ENCODE results near the gene SCN1A. TPM values are rescaled to one million over a fixed set of nuclear protein-coding genes. Genes with fewer than 3 reads are reported as not detected.

Gene SCN1A
- polyA plus RNA-seq, 3 donors: not detected

GRCh38 chr2:165970663-165971062, 157.2 kb downstream of the SCN1A start:
- Mint-ChIP-seq H3K27me3 (ENCODE audit: low read depth in 3 of 3) (peaks cover 0 to 2% (median 1%) of the 10 kb centered on the region in 3 donors), H3K9me3 (peaks cover 2 to 15% (median 7%) of the 10 kb centered on the region in 7 donors)
- H3K4me1 ChIP-seq (ENCODE audit: control insufficient read depth in 1 of 2, insufficient read depth in 2 of 2, low read length in 2 of 2): no peaks in the 10 kb centered on the region

GRCh38 chr2:165969227-165969626, 158.6 kb downstream of the SCN1A start:
- TF ChIP-seq CTCF (IDR thresholded peaks at IDR 0.05): no peak
- H3K36me3 Mint-ChIP-seq: no peaks in the 10 kb centered on the region
- H3K36me3 ChIP-seq (replicated peaks in 1 of 2; ENCODE audit: control insufficient read depth in 1 of 2, insufficient read depth in 2 of 2, low read length in 2 of 2): no peaks in the 10 kb centered on the region
- no peak overlapping the region for H3K9ac ChIP-seq (ENCODE audit: insufficient read depth, low read length, poor library complexity, severe bottlenecking)
- H3K27ac ChIP-seq (ENCODE audit: low read depth in 1 of 2, low read length in 2 of 2): no peak overlapping the region
- no peak overlapping the region for H3K4me3 Mint-ChIP-seq
- no peaks in the 10 kb centered on the region for H3K27me3 ChIP-seq (ENCODE audit: control insufficient read depth in 2 of 2, insufficient read depth in 2 of 2, low read length in 2 of 2)
- no peaks in the 10 kb centered on the region for H3K4me1 ChIP-seq (ENCODE audit: control insufficient read depth in 1 of 2, insufficient read depth in 2 of 2, low read length in 2 of 2)
- peaks cover 0 to 11% of the 10 kb centered on the region in 2 donors for H3K9me3 ChIP-seq (replicated peaks in 1 of 2; ENCODE audit: control insufficient read depth in 1 of 2, insufficient read depth in 1 of 2, low read length in 2 of 2)
- no peak overlapping the region for H3K4me3 ChIP-seq (replicated peaks in 1 of 3; ENCODE audit: low read depth in 2 of 3, low read length in 3 of 3)
- intact Hi-C loops (cut with micrococcal nuclease): no loop called here
- H3K4me2 ChIP-seq (replicated peaks; ENCODE audit: extremely low read depth, low read length, poor library complexity, severe bottlenecking): no peak overlapping the region
- H4K20me1 ChIP-seq (ENCODE audit: insufficient read depth, low read length): no peaks in the 10 kb centered on the region
- H3K27ac Mint-ChIP-seq: no peak overlapping the region
- no CpG with 5 or more reads among the region's 2 CpGs for WGBS (ENCODE audit: insufficient coverage)
- H3K27me3 Mint-ChIP-seq (ENCODE audit: low read depth in 3 of 3): peaks cover 0 to 2% (median 1%) of the 10 kb centered on the region in 3 donors
- peaks cover 0 to 15% (median 7%) of the 10 kb centered on the region in 7 donors for H3K9me3 Mint-ChIP-seq
- no peaks in the 10 kb centered on the region for H3K79me2 ChIP-seq (ENCODE audit: insufficient read depth, low read length)
- no peak overlapping the region for H2AFZ ChIP-seq (ENCODE audit: insufficient read depth, low read depth, low read length, poor library complexity, severe bottlenecking)
- no peak for DNase-seq
- no peaks in the 10 kb centered on the region for H3K4me1 Mint-ChIP-seq

More at GRCh38 chr2:165970663-165971062, 157.2 kb downstream of the SCN1A start:
- Mint-ChIP-seq H3K4me3 (no peak overlapping the region), H3K4me1 (no peaks in the 10 kb centered on the region), H3K36me3 (no peaks in the 10 kb centered on the region), H3K27ac (no peak overlapping the region)
- Histone ChIP-seq H3K27me3 (ENCODE audit: control insufficient read depth in 2 of 2, insufficient read depth in 2 of 2, low read length in 2 of 2) (no peaks in the 10 kb centered on the region), H2AFZ (ENCODE audit: insufficient read depth, low read depth, low read length, poor library complexity, severe bottlenecking) (no peak overlapping the region), H3K27ac (ENCODE audit: low read depth in 1 of 2, low read length in 2 of 2) (no peak overlapping the region), H3K36me3 (replicated peaks in 1 of 2; ENCODE audit: control insufficient read depth in 1 of 2, insufficient read depth in 2 of 2, low read length in 2 of 2) (no peaks in the 10 kb centered on the region), H3K4me3 (replicated peaks in 1 of 3; ENCODE audit: low read depth in 2 of 3, low read length in 3 of 3) (no peak overlapping the region), H3K9ac (ENCODE audit: insufficient read depth, low read length, poor library complexity, severe bottlenecking) (no peak overlapping the region), H3K9me3 (replicated peaks in 1 of 2; ENCODE audit: control insufficient read depth in 1 of 2, insufficient read depth in 1 of 2, low read length in 2 of 2) (peaks cover 0 to 11% of the 10 kb centered on the region in 2 donors), H4K20me1 (ENCODE audit: insufficient read depth, low read length) (no peaks in the 10 kb centered on the region), H3K4me2 (replicated peaks; ENCODE audit: extremely low read depth, low read length, poor library complexity, severe bottlenecking) (no peak overlapping the region), H3K79me2 (ENCODE audit: insufficient read depth, low read length) (no peaks in the 10 kb centered on the region)
- no peak for TF ChIP-seq CTCF (IDR thresholded peaks at IDR 0.05)
- WGBS (ENCODE audit: insufficient coverage): no CpG with 5 or more reads among the region's 1 CpG
- intact Hi-C loops (cut with micrococcal nuclease): no loop called here
- no peak for DNase-seq

All from CD14-positive monocyte (primary cell).